Erythroblast (primary cell): Measurements from ENCODE around the gene AGPS.

Experiments
- GATA1 ChIP-seq: IDR thresholded peaks from 2 replicates; pipeline ENCODE4 v1.6.1; 2011; ENCODE audit warnings: low read depth, mild to moderate bottlenecking, control low read depth, low read length, moderate library complexity
- POLR2A ChIP-seq: IDR thresholded peaks from 2 replicates; pipeline ENCODE4 v1.6.1; 2011; ENCODE audit warnings: mild to moderate bottlenecking, low read length

DNA sequence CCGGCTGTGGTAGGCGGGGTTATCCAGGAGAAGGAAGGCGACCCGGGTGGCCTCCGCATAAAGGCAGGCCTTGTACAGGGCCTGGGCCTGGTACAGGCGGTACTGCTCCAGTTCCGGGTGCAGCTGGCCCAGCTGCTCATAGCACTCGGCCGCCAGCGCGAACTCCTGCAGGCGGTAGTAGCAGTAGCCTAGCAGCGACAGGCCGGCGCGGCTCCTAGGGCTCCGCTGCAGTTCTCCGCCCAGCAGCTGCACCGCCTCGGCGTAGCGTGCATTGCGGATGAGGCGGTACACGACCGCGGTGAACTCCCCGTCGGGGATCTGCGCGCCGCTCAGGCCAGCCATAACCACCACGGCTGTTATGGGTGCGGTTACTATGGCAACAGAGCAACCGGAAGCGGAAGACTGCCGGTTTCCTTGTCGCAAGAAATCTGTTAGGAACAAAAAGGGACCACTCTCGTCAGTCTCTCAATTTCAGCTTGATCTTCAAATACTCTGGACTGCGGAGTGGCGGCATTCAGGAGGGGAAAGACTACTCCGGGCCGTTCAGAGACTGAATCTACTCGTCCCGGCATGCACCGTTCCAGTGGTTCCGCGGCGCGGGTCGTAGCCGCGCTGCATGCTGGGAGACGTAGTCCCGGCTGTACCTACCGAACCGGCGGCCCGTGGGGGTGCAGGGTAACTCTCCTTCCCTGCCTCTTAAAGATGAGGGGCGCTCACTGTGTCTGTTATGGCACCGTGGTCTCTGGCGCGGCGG, 160.0 kb downstream of the AGPS start:
- TF ChIP-seq POLR2A, result peak; percentile 77
- no peak for TF ChIP-seq GATA1
